ENCODE data around the gene PIP5K1C. TPM values are rescaled to one million over a fixed set of nuclear protein-coding genes. Genes with fewer than 3 reads are reported as not detected.
"Not testable (repeated sequence)": the region's sequence is repeated elsewhere in the genome, so short reads cannot be mapped to it uniquely, and the experiment has no call there.

Gene PIP5K1C
- total RNA-seq, 1 donor: 8.4 TPM

GRCh38 chr19:3642296-3642695 lies 58.0 kb downstream of the PIP5K1C start:
- Histone ChIP-seq H3K4me1 (ENCODE audit: insufficient read depth, low read length) (no peaks in the 10 kb centered on the region), H3K27me3 (ENCODE audit: insufficient read depth, low read length) (no peaks in the 10 kb centered on the region), H3K4me3 (ENCODE audit: low read length) (no peak overlapping the region)

GRCh38 chr19:3641515-3642269 lies 58.6 kb downstream of the PIP5K1C start:
- H3K4me3 ChIP-seq (ENCODE audit: low read length): no peak overlapping the region
- H3K27me3 ChIP-seq (ENCODE audit: insufficient read depth, low read length): no peaks in the 10 kb centered on the region
- no peaks in the 10 kb centered on the region for H3K9me3 ChIP-seq (ENCODE audit: low read depth, low read length)
- H3K4me1 ChIP-seq (ENCODE audit: insufficient read depth, low read length): no peaks in the 10 kb centered on the region

More at GRCh38 chr19:3642296-3642695, 58.0 kb downstream of the PIP5K1C start:
- H3K9me3 ChIP-seq (ENCODE audit: low read depth, low read length): no peaks in the 10 kb centered on the region

GRCh38 chr19:3639479-3639878 lies 60.8 kb downstream of the PIP5K1C start:
- Histone ChIP-seq H3K9me3 (ENCODE audit: low read depth, low read length) (no peaks in the 10 kb centered on the region), H3K27me3 (ENCODE audit: insufficient read depth, low read length) (no peaks in the 10 kb centered on the region), H3K4me3 (ENCODE audit: low read length) (no peak overlapping the region), H3K4me1 (ENCODE audit: insufficient read depth, low read length) (no peaks in the 10 kb centered on the region)

GRCh38 chr19:3638208-3639193 lies 61.8 kb downstream of the PIP5K1C start:
- Histone ChIP-seq H3K4me1 (ENCODE audit: insufficient read depth, low read length) (no peaks in the 10 kb centered on the region), H3K4me3 (ENCODE audit: low read length) (no peak overlapping the region), H3K9me3 (ENCODE audit: low read depth, low read length) (no peaks in the 10 kb centered on the region), H3K27me3 (ENCODE audit: insufficient read depth, low read length) (no peaks in the 10 kb centered on the region)

GRCh38 chr19:3637621-3638020 lies 62.6 kb downstream of the PIP5K1C start:
- no peaks in the 10 kb centered on the region for H3K27me3 ChIP-seq (ENCODE audit: insufficient read depth, low read length)
- no peaks in the 10 kb centered on the region for H3K4me1 ChIP-seq (ENCODE audit: insufficient read depth, low read length)
- no peak overlapping the region for H3K4me3 ChIP-seq (ENCODE audit: low read length)
- H3K9me3 ChIP-seq (ENCODE audit: low read depth, low read length): no peaks in the 10 kb centered on the region

DNA sequence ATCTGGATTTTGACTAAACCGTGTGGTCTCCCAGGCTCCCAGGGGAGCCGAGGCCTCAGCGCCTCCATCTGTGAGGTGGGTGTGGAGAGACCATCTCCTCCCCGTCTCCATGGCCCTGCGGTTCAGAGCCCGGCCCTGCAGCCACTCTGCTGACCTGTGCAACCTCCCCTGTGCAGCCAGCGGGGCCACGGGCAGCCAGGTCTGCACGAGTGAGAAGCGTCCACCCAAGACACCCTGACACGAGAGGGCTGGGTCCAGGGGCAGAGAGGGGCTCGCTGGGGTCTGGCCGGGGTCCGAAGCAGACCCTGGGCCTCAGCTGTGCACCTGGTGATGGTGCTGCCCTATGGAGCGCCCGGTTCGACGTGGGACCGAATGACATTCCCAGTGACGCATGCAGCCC lies 63.3 kb downstream of the PIP5K1C start:
- Histone ChIP-seq H3K9me3 (ENCODE audit: low read depth, low read length) (no peaks in the 10 kb centered on the region), H3K4me3 (ENCODE audit: low read length) (no peak overlapping the region), H3K27me3 (ENCODE audit: insufficient read depth, low read length) (no peaks in the 10 kb centered on the region), H3K4me1 (ENCODE audit: insufficient read depth, low read length) (no peaks in the 10 kb centered on the region)

DNA sequence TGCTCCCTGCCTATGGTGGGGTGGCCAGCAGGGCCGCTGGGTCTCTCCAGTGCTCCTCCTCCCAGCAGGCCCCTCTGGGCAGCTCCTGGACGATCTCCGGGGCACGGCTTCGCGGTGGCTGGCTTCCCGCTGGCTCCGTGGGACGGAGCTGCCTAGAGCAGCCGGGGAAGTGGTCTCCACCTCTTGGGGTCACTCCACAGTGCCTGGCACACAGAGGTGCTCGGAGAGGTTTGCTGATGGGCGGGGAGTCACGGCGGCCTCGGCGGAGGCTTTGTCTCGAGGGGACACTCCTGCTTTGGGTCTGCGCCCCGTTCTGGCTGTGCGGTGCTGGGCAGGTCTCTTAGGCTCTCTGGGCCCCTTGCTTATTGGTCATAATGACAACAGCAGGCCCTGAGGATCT lies 63.8 kb downstream of the PIP5K1C start:
- H3K9me3 ChIP-seq (ENCODE audit: low read depth, low read length): no peaks in the 10 kb centered on the region
- H3K27me3 ChIP-seq (ENCODE audit: insufficient read depth, low read length): no peaks in the 10 kb centered on the region
- H3K4me3 ChIP-seq (ENCODE audit: low read length): no peak overlapping the region
- no peaks in the 10 kb centered on the region for H3K4me1 ChIP-seq (ENCODE audit: insufficient read depth, low read length)

- H3K27me3 ChIP-seq (ENCODE audit: insufficient read depth, low read length): no peaks in the 10 kb centered on the region
- no peaks in the 10 kb centered on the region for H3K4me1 ChIP-seq (ENCODE audit: insufficient read depth, low read length)
- no peak overlapping the region for H3K4me3 ChIP-seq (ENCODE audit: low read length)
- H3K9me3 ChIP-seq (ENCODE audit: low read depth, low read length): no peaks in the 10 kb centered on the region
Measured at GRCh38 chr19:3634496-3635045, 65.7 kb downstream of the PIP5K1C start.

DNA sequence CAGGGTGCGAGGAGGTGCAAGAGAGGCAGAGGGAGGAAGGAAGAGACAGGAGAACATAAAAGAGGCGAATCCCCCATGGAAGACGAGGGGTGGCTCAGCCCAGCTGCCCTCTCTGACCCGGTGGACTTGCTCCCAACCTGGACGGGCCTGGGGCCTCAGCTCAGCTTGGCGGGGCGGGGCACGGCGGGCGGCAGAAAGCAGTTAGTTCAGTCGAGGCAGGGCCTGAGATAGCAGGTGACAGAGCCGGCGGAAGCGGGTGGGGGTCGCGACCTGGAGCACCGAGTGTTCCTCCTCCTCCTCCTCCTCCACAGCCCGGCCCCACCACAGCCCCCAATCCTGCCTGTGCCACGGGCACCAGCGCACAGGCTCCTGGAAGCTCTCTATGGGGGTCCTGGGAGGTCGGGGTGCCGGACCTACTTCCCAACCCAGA lies 66.7 kb downstream of the PIP5K1C start:
- Histone ChIP-seq H3K27me3 (ENCODE audit: insufficient read depth, low read length) (no peaks in the 10 kb centered on the region), H3K4me1 (ENCODE audit: insufficient read depth, low read length) (no peaks in the 10 kb centered on the region), H3K9me3 (ENCODE audit: low read depth, low read length) (no peaks in the 10 kb centered on the region), H3K4me3 (ENCODE audit: low read length) (no peak overlapping the region)

DNA sequence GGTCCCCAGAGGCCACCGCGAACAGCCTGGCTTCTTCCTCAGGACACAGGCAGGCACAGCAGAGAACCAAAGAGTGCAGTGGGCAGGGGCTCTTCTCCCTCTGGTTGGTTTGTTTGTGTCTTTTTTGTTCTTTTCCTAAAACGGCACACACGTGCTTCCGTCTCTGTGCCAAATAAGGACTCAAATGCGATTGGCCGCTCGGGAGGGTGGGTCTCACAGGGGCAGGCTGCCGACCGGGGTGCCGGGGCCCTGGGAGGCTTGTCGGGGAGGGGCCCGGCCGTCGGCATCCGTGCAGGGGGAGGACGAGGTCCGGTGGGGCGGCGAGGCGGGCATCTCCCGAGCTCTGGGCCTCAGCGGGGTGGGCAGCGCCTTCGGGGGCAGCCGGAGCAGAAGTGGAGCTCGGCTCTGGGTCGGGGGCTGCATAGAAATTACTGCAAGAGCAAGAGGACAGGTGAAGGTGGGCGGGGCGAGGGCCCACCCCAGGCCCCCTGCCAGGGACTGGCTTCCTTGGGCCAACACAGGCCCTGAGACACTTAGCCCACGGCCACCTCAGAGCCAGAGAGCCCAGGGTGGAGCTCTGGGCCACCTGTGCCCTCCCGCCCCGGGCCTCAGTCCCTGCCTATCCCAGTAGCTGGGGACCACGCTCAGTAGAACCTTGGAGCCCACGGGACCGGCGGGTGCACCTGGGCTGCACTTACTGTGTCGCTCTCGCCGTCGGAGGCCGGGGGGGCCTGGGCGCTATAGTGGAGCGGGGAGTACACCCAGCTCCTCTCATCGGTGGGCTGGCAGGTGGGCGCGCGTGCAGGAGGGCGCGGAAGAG lies 67.3 kb downstream of the PIP5K1C start:
- H3K9me3 ChIP-seq (ENCODE audit: low read depth, low read length): no peaks in the 10 kb centered on the region
- H3K4me1 ChIP-seq (ENCODE audit: insufficient read depth, low read length): no peaks in the 10 kb centered on the region
- no peak overlapping the region for H3K4me3 ChIP-seq (ENCODE audit: low read length)
- H3K27me3 ChIP-seq (ENCODE audit: insufficient read depth, low read length): no peaks in the 10 kb centered on the region

DNA sequence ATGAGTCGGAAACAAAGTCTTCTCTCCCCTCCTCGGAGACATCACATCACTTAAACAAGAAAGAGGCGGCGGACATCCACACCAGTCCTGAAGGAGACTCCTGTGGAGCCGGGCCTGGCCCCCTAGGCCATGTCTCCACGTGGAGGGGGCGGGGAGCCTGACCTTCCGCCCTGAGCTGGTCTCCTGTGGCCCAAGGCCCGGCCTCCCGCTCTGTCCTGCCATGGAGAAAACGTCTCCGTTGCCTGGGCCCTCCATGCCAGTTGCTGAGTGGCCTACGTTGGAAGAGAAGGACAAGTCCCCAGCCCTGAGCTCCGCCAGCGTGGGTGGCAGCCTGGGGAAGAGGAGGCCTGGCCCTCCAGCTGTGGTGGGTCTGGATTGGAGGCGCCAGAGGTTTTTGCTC lies 68.2 kb downstream of the PIP5K1C start:
- no peak overlapping the region for H3K4me3 ChIP-seq (ENCODE audit: low read length)
- no peaks in the 10 kb centered on the region for H3K27me3 ChIP-seq (ENCODE audit: insufficient read depth, low read length)
- no peaks in the 10 kb centered on the region for H3K9me3 ChIP-seq (ENCODE audit: low read depth, low read length)
- H3K4me1 ChIP-seq (ENCODE audit: insufficient read depth, low read length): peaks cover 4% of the 10 kb centered on the region

DNA sequence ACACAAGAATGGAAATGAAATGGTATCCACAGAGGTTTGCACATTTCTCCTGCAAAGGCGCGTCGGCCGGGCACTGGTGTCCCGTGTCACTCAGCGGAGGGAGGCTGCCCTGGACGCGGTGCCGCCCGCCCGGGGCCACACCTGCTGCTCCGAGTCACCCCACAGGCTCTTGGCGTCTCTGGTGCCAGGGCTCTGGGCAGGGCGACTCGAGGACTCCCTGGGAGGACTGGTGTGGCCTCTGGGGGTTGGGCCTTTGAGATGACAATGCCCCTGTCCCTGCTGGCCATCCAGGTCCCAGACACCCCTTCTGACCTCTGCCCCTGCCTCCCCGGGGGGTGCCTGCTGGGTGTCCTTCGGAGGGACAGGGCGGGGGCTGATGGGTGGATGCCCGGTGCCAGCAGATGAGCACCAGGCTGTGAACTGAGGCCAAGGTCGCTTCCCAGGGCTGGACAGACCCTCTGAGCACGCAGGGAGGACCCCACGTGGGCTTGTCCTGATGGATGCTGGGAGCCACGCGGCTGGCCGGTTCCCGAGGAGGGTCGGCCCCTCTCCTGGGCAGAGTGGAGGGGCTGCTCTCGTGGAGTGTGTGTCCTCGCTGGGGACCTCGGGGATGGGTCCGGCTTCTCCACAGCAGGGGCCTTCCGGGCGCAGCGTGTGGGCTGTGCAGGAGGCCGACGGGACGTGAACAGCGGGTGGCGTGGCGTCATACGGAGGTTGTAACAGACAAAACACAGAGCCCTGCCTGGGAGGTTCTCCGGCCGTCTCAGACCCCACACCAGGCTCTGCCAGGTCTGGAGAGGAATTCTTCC lies 69.0 kb downstream of the PIP5K1C start:
- Histone ChIP-seq H3K27me3 (ENCODE audit: insufficient read depth, low read length) (no peaks in the 10 kb centered on the region), H3K4me1 (ENCODE audit: insufficient read depth, low read length) (peaks cover 5% of the 10 kb centered on the region), H3K9me3 (ENCODE audit: low read depth, low read length) (no peaks in the 10 kb centered on the region), H3K4me3 (ENCODE audit: low read length) (no peak overlapping the region)

DNA sequence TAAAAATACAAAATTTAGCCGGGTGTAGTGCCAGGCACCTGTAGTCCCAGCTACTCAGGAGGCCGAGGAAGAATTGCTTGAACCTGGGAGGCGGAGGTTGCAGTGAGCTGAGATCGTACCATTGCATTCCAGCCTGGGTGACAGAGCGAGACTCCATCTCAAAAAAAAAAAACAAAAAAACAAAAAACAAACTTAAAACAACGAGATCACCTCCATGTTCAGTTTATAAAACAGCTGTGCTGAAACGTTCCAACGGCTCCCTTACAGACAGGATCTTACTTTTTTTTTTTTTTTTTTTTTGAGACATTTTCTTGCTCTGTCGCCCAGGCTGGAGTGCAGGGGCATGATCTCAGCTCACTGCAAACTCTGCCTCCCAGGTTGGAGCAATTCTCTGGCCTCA lies 71.5 kb downstream of the PIP5K1C start:
- H3K4me1 ChIP-seq (ENCODE audit: insufficient read depth, low read length): peaks cover 21% of the 10 kb centered on the region
- not testable (repeated sequence) for H3K4me3 ChIP-seq (ENCODE audit: low read length); H3K9me3 ChIP-seq (ENCODE audit: low read depth, low read length); H3K27me3 ChIP-seq (ENCODE audit: insufficient read depth, low read length)

GRCh38 chr19:3627351-3627723 lies 72.9 kb downstream of the PIP5K1C start:
- Histone ChIP-seq H3K9me3 (ENCODE audit: low read depth, low read length) (no peaks in the 10 kb centered on the region), H3K4me3 (ENCODE audit: low read length) (no peak overlapping the region), H3K27me3 (ENCODE audit: insufficient read depth, low read length) (no peaks in the 10 kb centered on the region), H3K4me1 (ENCODE audit: insufficient read depth, low read length) (peaks cover 21% of the 10 kb centered on the region)

All from mononuclear cell (primary cell).